Endothelial cell of umbilical vein (primary cell): ENCODE results near the gene ATXN1. TPM values are rescaled to one million over a fixed set of nuclear protein-coding genes. Genes with fewer than 3 reads are reported as not detected.

ENCODE experiments used
- BruUV-seq: library from RNA; stranded (reverse); fragments of 400-500 nt; replicated peaks from 2 replicates; lab custom pipeline; 2021; lab: Mats Ljungman, UMichigan
- CTCF ChIA-PET: fragments of 300-600, 350-600 bp; sonication (Branson Sonifier 250); formaldehyde crosslinking; loops from one replicate; lab custom pipeline; 2021; ENCODE audit warnings: antibody characterized with exemption, inconsistent platforms; lab: Charles Lee
- POLR2A ChIA-PET: fragments of 300-600, 350-600 bp; sonication (Branson Sonifier 250); formaldehyde crosslinking; loops from one replicate; lab custom pipeline; 2021; ENCODE audit warnings: antibody characterized with exemption, inconsistent platforms; lab: Charles Lee
- DNase-seq: peaks from one replicate; pipeline ENCODE4 v3.0.0-alpha.2; 2011; ENCODE audit warnings: low read depth, low spot score
- FAIRE-seq: peaks from 2 replicates; lab custom pipeline; 2011; peaks lifted over from hg19 to GRCh38; lab: Jason Lieb, UNC
- H2AFZ ChIP-seq: 2 replicates; pipeline ENCODE4 v1.6.0; 2012; ENCODE audit warnings: low read depth, low read length, control low read depth, inconsistent platforms
- H3K27ac ChIP-seq: 2 replicates; pipeline ENCODE4 v1.5.1; 2011; ENCODE audit warnings: low read depth, mild to moderate bottlenecking, control low read depth, low read length, moderate library complexity; ENCODE audit not compliant: insufficient read depth
- H3K27me3 ChIP-seq, 2 experiments: 2 replicates each; pipeline versions ENCODE4 v1.6.0 to v1.6.1; 2011; ENCODE audit warnings: low read length in 2 of 2, mixed read lengths in 1 of 2; ENCODE audit not compliant: control insufficient read depth in 2 of 2, insufficient read depth in 2 of 2
- H3K36me3 ChIP-seq, 2 experiments: 2 replicates in 1 of 2; 3 replicates in 1 of 2; pipeline ENCODE4 v1.5.1; 2011; ENCODE audit warnings: low read length in 2 of 2, mild to moderate bottlenecking in 1 of 2, moderate library complexity in 1 of 2; ENCODE audit not compliant: control insufficient read depth in 2 of 2, insufficient read depth in 2 of 2; ENCODE audit errors: extremely low read depth in 1 of 2
- H3K4me1 ChIP-seq: 3 replicates; pipeline ENCODE4 v1.5.1; 2011; ENCODE audit warnings: mild to moderate bottlenecking, low read length; ENCODE audit not compliant: control insufficient read depth, insufficient read depth; ENCODE audit errors: extremely low read depth
- H3K4me2 ChIP-seq: 2 replicates; pipeline ENCODE4 v1.6.1; 2011; ENCODE audit warnings: low read length, control low read depth, mixed read lengths; ENCODE audit not compliant: insufficient read depth
- H3K4me3 ChIP-seq, 3 experiments: fragments of 200-600 bp in 1 of 3; sonication (generic), shearing (Covaris generic) in 1 of 3; replicated peaks in 1 of 3; 2 replicates each; pipeline ENCODE4 v1.5.1; 2011 to 2016; ENCODE audit warnings: control low read depth in 3 of 3, low read length in 3 of 3, mild to moderate bottlenecking in 2 of 3, inconsistent platforms in 1 of 3, low read depth in 1 of 3, moderate library complexity in 1 of 3; ENCODE audit not compliant: insufficient read depth in 1 of 3
- H3K79me2 ChIP-seq: 2 replicates; pipeline ENCODE4 v1.6.0; 2012; ENCODE audit warnings: low read length, inconsistent platforms; ENCODE audit not compliant: control insufficient read depth, insufficient read depth
- H3K9ac ChIP-seq: replicated peaks from 2 replicates; pipeline ENCODE3; 2011; ENCODE audit warnings: low read length, control low read depth; ENCODE audit not compliant: insufficient read depth; ENCODE audit errors: extremely low read depth
- H3K9me1 ChIP-seq: replicated peaks from 3 replicates; pipeline ENCODE4 v1.6.0; 2011; ENCODE audit warnings: mild to moderate bottlenecking, low read length; ENCODE audit not compliant: control insufficient read depth, insufficient read depth; ENCODE audit errors: extremely low read depth
- H3K9me3 ChIP-seq: replicated peaks from 2 replicates; pipeline ENCODE4 v1.5.1; 2012; ENCODE audit warnings: low read length, inconsistent platforms; ENCODE audit not compliant: control insufficient read depth, insufficient read depth
- H4K20me1 ChIP-seq: replicated peaks from 2 replicates; pipeline ENCODE3; 2011; ENCODE audit warnings: mild to moderate bottlenecking, low read length; ENCODE audit not compliant: control insufficient read depth, insufficient read depth; ENCODE audit errors: extremely low read depth
- FOS ChIP-seq: IDR thresholded peaks from 2 replicates; pipeline ENCODE4 v1.6.1; 2011; ENCODE audit warnings: mild to moderate bottlenecking, low read length, moderate library complexity, borderline replicate concordance; ENCODE audit not compliant: insufficient read depth
- JUN ChIP-seq: IDR thresholded peaks from 2 replicates; pipeline ENCODE4 v1.6.1; 2011; ENCODE audit warnings: borderline replicate concordance, low read depth; ENCODE audit not compliant: insufficient read length, insufficient read depth
- MYC ChIP-seq: IDR thresholded peaks from one replicate; pipeline ENCODE4 v1.6.1; 2011; ENCODE audit warnings: mild to moderate bottlenecking, low read depth, low read length
- POLR2A ChIP-seq: IDR thresholded peaks from 2 replicates; pipeline ENCODE4 v1.6.1; 2012; ENCODE audit warnings: low read depth, mild to moderate bottlenecking, control low read depth, low read length
- dilution Hi-C: fragments of 300-500 bp; cut with MboI; formaldehyde crosslinking; loops from one replicate; pipeline ENCODE4 v1.15.0; 2019; ENCODE audit warnings: low sequenced_read_pairs; ENCODE audit not compliant: extremely low pct_ligation_motif_present
- intact Hi-C: fragments of 100-400 bp; cut with micrococcal nuclease; formaldehyde crosslinking; loops from one replicate; pipeline ENCODE4 v1.10.0; 2022
- polyA plus RNA-seq, 4 experiments: library from polyadenylated mRNA; depleted of rRNA in 3 of 4; stranded (reverse) in 3 of 4; unstranded in 1 of 4; fragments of >200 nt; gene quantifications; 2 replicates each; pipeline versions ENCODE4 v1.2.1 to v1.2.3, GENCODE V29; 2011 to 2012; ENCODE audit warnings: missing spikeins in 1 of 4
- total RNA-seq: library from RNA; stranded (reverse); gene quantifications from 2 replicates; pipeline ENCODE4 v1.2.3, GENCODE V29; 2021

The ATXN1 gene
- total and polyA plus RNA-seq, 2 donors (not counting 3 experiments of a cell fraction or from before 2014, with no cell fraction given), result 16.4 to 33.0 TPM

DNA sequence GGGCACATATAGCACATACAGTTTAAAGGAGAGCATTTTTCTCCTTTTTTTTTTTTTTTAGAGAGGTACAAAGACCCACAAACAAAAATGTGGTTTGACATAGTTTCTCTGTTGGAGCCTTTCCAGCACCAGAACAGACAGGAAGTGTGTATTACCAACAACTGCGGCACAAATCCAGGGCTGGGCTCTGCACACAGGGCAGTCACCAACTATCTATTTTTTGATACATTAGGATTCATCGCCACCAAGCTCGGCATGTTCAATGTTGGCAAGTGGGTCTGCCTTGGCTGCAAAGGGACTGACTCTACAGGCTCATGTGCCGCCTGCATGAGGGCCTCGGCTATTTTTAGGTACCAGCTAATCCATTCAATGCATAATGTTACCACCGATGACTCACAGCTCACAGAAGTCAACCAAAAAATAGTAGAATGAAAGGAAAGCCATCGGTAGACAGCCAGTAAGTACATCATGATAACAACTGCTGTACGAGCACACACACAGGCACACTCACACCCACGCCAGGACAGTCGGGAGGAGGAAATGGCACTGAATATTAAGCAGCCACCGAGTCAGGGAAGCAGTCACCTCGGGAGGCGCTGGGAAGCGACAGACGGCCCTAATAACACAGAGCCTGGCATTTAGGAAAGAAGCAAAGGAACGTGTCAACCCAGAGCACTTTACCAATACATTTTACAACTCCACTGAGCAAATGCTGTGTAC lies 441.3 kb downstream of the ATXN1 start:
- FAIRE-seq, result peak; percentile 97
- Histone ChIP-seq H3K9me3 (no peaks in the 10 kb centered on the region), H3K9me1 (no peaks in the 10 kb centered on the region), H2AFZ (peak overlapping the region; percentile 77), H3K4me2 (peak overlapping the region; percentile 71), H3K27me3 (no peaks in the 10 kb centered on the region), H3K27ac (peak overlapping the region; percentile 87), H3K36me3 (no peaks in the 10 kb centered on the region), H3K4me3 (peak overlapping the region in 1 of 3 experiments; percentile 43), H3K4me1 (peaks cover 15% of the 10 kb centered on the region), H3K79me2 (no peaks in the 10 kb centered on the region), H4K20me1 (no peaks in the 10 kb centered on the region), H3K9ac (peak overlapping the region; percentile 80)
- ChIA-PET CTCF (interaction anchor here (0.6 to 4.9 kb wide), 8 partner anchors 9 to 766 kb away, joined by 3 to 36 read pairs (median 4); no protein-coding TSS in a partner anchor), POLR2A (no interaction called here)
- intact Hi-C loops (loop anchor here (1.0 to 2.0 kb wide), 2 partner anchors 11 to 17 kb away; no protein-coding TSS in a partner anchor), dilution Hi-C loops (no loop called here)
- DNase-seq, result peak; percentile 95
- TSS peak; percentile 76 for BruUV-seq
- TF ChIP-seq FOS (peak; percentile 91), JUN (peak; percentile 92), MYC (no peak)

GRCh38 chr6:16318953-16319720 lies 442.1 kb downstream of the ATXN1 start:
- no peak for DNase-seq
- H3K9me1 ChIP-seq, result no peaks in the 10 kb centered on the region
- H3K4me2 ChIP-seq, result peak overlapping the region; percentile 71
- H3K27me3 ChIP-seq, result no peaks in the 10 kb centered on the region
- ChIA-PET POLR2A (no interaction called here), CTCF (interaction anchor here (0.6 to 4.9 kb wide), 8 partner anchors 10 to 767 kb away, joined by 3 to 36 read pairs (median 4); no protein-coding TSS in a partner anchor)
- dilution Hi-C loops, result no loop called here
- peak overlapping the region; percentile 80 for H3K9ac ChIP-seq
- H3K4me1 ChIP-seq, result peaks cover 15% of the 10 kb centered on the region
- H4K20me1 ChIP-seq, result no peaks in the 10 kb centered on the region
- TF ChIP-seq FOS (no peak), POLR2A (no peak), JUN (no peak)
- H3K9me3 ChIP-seq, result no peaks in the 10 kb centered on the region
- H3K36me3 ChIP-seq, result no peaks in the 10 kb centered on the region
- no peak overlapping the region for H3K4me3 ChIP-seq
- BruUV-seq, result no TSS peak
- peak; percentile 54 for FAIRE-seq
- intact Hi-C loops, result no loop called here
- H3K79me2 ChIP-seq, result no peaks in the 10 kb centered on the region
- peak overlapping the region; percentile 87 for H3K27ac ChIP-seq
- H2AFZ ChIP-seq, result no peak overlapping the region
